Ovary (tissue), 3 donors: Measurements from ENCODE around the gene CTTN.

Experiments
- CTCF ChIP-seq, 3 donors: fragments of 450-650 bp in 2 of 3; fragments of 200-600 bp in 1 of 3; IDR thresholded peaks; one replicate each; pipeline versions ENCODE4 v1.5.1 to v1.8.0; 2016 to 2022; ENCODE audit warnings: antibody characterized with exemption in 3 of 3, mild to moderate bottlenecking in 1 of 3
- POLR2A ChIP-seq: fragments of 450-650 bp; IDR thresholded peaks from one replicate; pipeline ENCODE4 v1.6.1; 2017; ENCODE audit warnings: antibody characterized with exemption, mild to moderate bottlenecking, moderate library complexity
- donor health status: DM: no; HTN: no; CAD: no.

- TF ChIP-seq CTCF (IDR thresholded peaks at IDR 0.05) (no peak), POLR2A (no peak)
These were observed 26.3 kb upstream of the CTTN start for GRCh38 chr11:70372076-70372475.
